Activated CD4-positive, alpha-beta T cell treated with anti-CD3 and anti-CD28 coated beads, Interleukin-2, amount 10 ng/mL, durations not matched to agents 24 days and 14 days (primary cell): ENCODE measurements around the gene ANK3. TPM values are rescaled to one million over a fixed set of nuclear protein-coding genes. Genes with fewer than 3 reads are reported as not detected.

Experiments
- DNase-seq: peaks from one replicate; pipeline ENCODE4 v3.0.0; 2022
- H3K27ac Mint-ChIP-seq: one replicate; pipeline ENCODE4 v1.8.0; 2022; ENCODE audit warnings: mild to moderate bottlenecking, mixed read lengths
- H3K27me3 Mint-ChIP-seq: one replicate; pipeline ENCODE4 v1.8.0; 2022; ENCODE audit warnings: mixed read lengths
- H3K36me3 Mint-ChIP-seq: one replicate; pipeline ENCODE4 v1.8.0; 2022; ENCODE audit warnings: low read depth, mild to moderate bottlenecking, mixed read lengths
- H3K4me1 Mint-ChIP-seq: one replicate; pipeline ENCODE4 v1.8.0; 2021; ENCODE audit warnings: mixed read lengths
- H3K4me3 Mint-ChIP-seq: one replicate; pipeline ENCODE4 v1.8.0; 2022; ENCODE audit warnings: mild to moderate bottlenecking, moderate library complexity, mixed read lengths
- H3K9me3 Mint-ChIP-seq: one replicate; pipeline ENCODE4 v1.8.0; 2021; ENCODE audit warnings: mixed read lengths
- intact Hi-C: fragments of 100-400 bp; cut with micrococcal nuclease; formaldehyde crosslinking; loops from one replicate; pipeline ENCODE4 v1.15.1; 2023
- total RNA-seq: library from RNA; stranded (reverse); gene quantifications from 2 replicates; pipeline ENCODE4 v1.2.3, GENCODE V29; 2022

The ANK3 gene
- total RNA-seq, 1 donor from 2014 or later: 23.5 TPM

- intact Hi-C loops: no loop called here
- no peak overlapping the region for H3K4me3 Mint-ChIP-seq
- H3K9me3 Mint-ChIP-seq: no peaks in the 10 kb centered on the region
- no peaks in the 10 kb centered on the region for H3K36me3 Mint-ChIP-seq
- no peaks in the 10 kb centered on the region for H3K27me3 Mint-ChIP-seq
- no peak for DNase-seq
- H3K4me1 Mint-ChIP-seq: peaks cover 3% of the 10 kb centered on the region
- H3K27ac Mint-ChIP-seq: no peak overlapping the region
Observed at GRCh38 chr10:60377955-60378354, 11.7 kb downstream of the ANK3 start.

- H3K27me3 Mint-ChIP-seq: no peaks in the 10 kb centered on the region
- H3K4me1 Mint-ChIP-seq: peaks cover 3% of the 10 kb centered on the region
- no peaks in the 10 kb centered on the region for H3K36me3 Mint-ChIP-seq
- DNase-seq: no peak
- H3K27ac Mint-ChIP-seq: no peak overlapping the region
- no peaks in the 10 kb centered on the region for H3K9me3 Mint-ChIP-seq
- H3K4me3 Mint-ChIP-seq: no peak overlapping the region
- intact Hi-C loops: no loop called here
Observed at GRCh38 chr10:60377042-60377352, 12.7 kb downstream of the ANK3 start.

- H3K27me3 Mint-ChIP-seq: no peaks in the 10 kb centered on the region
- H3K4me1 Mint-ChIP-seq: peaks cover 3% of the 10 kb centered on the region
- no peaks in the 10 kb centered on the region for H3K36me3 Mint-ChIP-seq
- intact Hi-C loops: no loop called here
- no peak overlapping the region for H3K4me3 Mint-ChIP-seq
- DNase-seq: no peak
- H3K9me3 Mint-ChIP-seq: no peaks in the 10 kb centered on the region
- H3K27ac Mint-ChIP-seq: no peak overlapping the region
Observed at GRCh38 chr10:60376221-60377041, 13.2 kb downstream of the ANK3 start.

GRCh38 chr10:60375293-60376004 is 14.2 kb downstream of the ANK3 start:
- Mint-ChIP-seq H3K9me3 (no peaks in the 10 kb centered on the region), H3K36me3 (no peaks in the 10 kb centered on the region), H3K4me3 (no peak overlapping the region), H3K27me3 (no peaks in the 10 kb centered on the region), H3K27ac (no peak overlapping the region), H3K4me1 (peaks cover 3% of the 10 kb centered on the region)
- no peak for DNase-seq
- intact Hi-C loops: no loop called here

GRCh38 chr10:60374836-60375235 is 14.8 kb downstream of the ANK3 start:
- no peaks in the 10 kb centered on the region for H3K9me3 Mint-ChIP-seq
- intact Hi-C loops: no loop called here
- H3K27ac Mint-ChIP-seq: no peak overlapping the region
- H3K36me3 Mint-ChIP-seq: no peaks in the 10 kb centered on the region
- H3K4me3 Mint-ChIP-seq: no peak overlapping the region
- DNase-seq: no peak
- no peaks in the 10 kb centered on the region for H3K27me3 Mint-ChIP-seq
- H3K4me1 Mint-ChIP-seq: peaks cover 3% of the 10 kb centered on the region

GRCh38 chr10:60372436-60372835 is 17.2 kb downstream of the ANK3 start:
- H3K36me3 Mint-ChIP-seq: no peaks in the 10 kb centered on the region
- intact Hi-C loops: no loop called here
- DNase-seq: no peak
- H3K4me3 Mint-ChIP-seq: no peak overlapping the region
- H3K27me3 Mint-ChIP-seq: no peaks in the 10 kb centered on the region
- no peak overlapping the region for H3K27ac Mint-ChIP-seq
- H3K9me3 Mint-ChIP-seq: no peaks in the 10 kb centered on the region
- H3K4me1 Mint-ChIP-seq: no peaks in the 10 kb centered on the region

- DNase-seq: no peak
- no peak overlapping the region for H3K27ac Mint-ChIP-seq
- H3K27me3 Mint-ChIP-seq: no peaks in the 10 kb centered on the region
- H3K4me1 Mint-ChIP-seq: no peaks in the 10 kb centered on the region
- intact Hi-C loops: no loop called here
- H3K9me3 Mint-ChIP-seq: no peaks in the 10 kb centered on the region
- no peaks in the 10 kb centered on the region for H3K36me3 Mint-ChIP-seq
- H3K4me3 Mint-ChIP-seq: no peak overlapping the region
Observed at GRCh38 chr10:60369547-60369930, 20.1 kb downstream of the ANK3 start.

- no peak for DNase-seq
- Mint-ChIP-seq H3K9me3 (no peaks in the 10 kb centered on the region), H3K27me3 (no peaks in the 10 kb centered on the region), H3K27ac (no peak overlapping the region), H3K36me3 (no peaks in the 10 kb centered on the region), H3K4me3 (no peak overlapping the region), H3K4me1 (no peaks in the 10 kb centered on the region)
- intact Hi-C loops: no loop called here
Observed at GRCh38 chr10:60368875-60369546, 20.7 kb downstream of the ANK3 start.

- Mint-ChIP-seq H3K36me3 (no peaks in the 10 kb centered on the region), H3K4me3 (no peak overlapping the region), H3K4me1 (no peaks in the 10 kb centered on the region), H3K27me3 (no peaks in the 10 kb centered on the region), H3K27ac (no peak overlapping the region), H3K9me3 (no peaks in the 10 kb centered on the region)
- intact Hi-C loops: no loop called here
- no peak for DNase-seq
Observed at GRCh38 chr10:60367901-60368300, 21.8 kb downstream of the ANK3 start.

- no peak overlapping the region for H3K27ac Mint-ChIP-seq
- DNase-seq: no peak
- H3K4me3 Mint-ChIP-seq: no peak overlapping the region
- no peaks in the 10 kb centered on the region for H3K4me1 Mint-ChIP-seq
- H3K36me3 Mint-ChIP-seq: no peaks in the 10 kb centered on the region
- intact Hi-C loops: no loop called here
- no peaks in the 10 kb centered on the region for H3K27me3 Mint-ChIP-seq
- H3K9me3 Mint-ChIP-seq: no peaks in the 10 kb centered on the region
Observed at GRCh38 chr10:60367431-60367830, 22.2 kb downstream of the ANK3 start.

- no peaks in the 10 kb centered on the region for H3K36me3 Mint-ChIP-seq
- no peak overlapping the region for H3K27ac Mint-ChIP-seq
- no peak for DNase-seq
- H3K4me3 Mint-ChIP-seq: no peak overlapping the region
- intact Hi-C loops: no loop called here
- no peaks in the 10 kb centered on the region for H3K9me3 Mint-ChIP-seq
- no peaks in the 10 kb centered on the region for H3K27me3 Mint-ChIP-seq
- H3K4me1 Mint-ChIP-seq: no peaks in the 10 kb centered on the region
Observed at GRCh38 chr10:60367024-60367423, 22.7 kb downstream of the ANK3 start.

- no peak for DNase-seq
- Mint-ChIP-seq H3K27me3 (no peaks in the 10 kb centered on the region), H3K4me1 (no peaks in the 10 kb centered on the region), H3K36me3 (no peaks in the 10 kb centered on the region), H3K4me3 (no peak overlapping the region), H3K9me3 (no peaks in the 10 kb centered on the region), H3K27ac (no peak overlapping the region)
- intact Hi-C loops: no loop called here
Observed at GRCh38 chr10:60363187-60363586, 26.5 kb downstream of the ANK3 start.

- intact Hi-C loops: no loop called here
- no peaks in the 10 kb centered on the region for H3K36me3 Mint-ChIP-seq
- no peak for DNase-seq
- H3K4me1 Mint-ChIP-seq: no peaks in the 10 kb centered on the region
- H3K9me3 Mint-ChIP-seq: no peaks in the 10 kb centered on the region
- no peak overlapping the region for H3K4me3 Mint-ChIP-seq
- no peak overlapping the region for H3K27ac Mint-ChIP-seq
- H3K27me3 Mint-ChIP-seq: no peaks in the 10 kb centered on the region
Observed at GRCh38 chr10:60362461-60362860, 27.2 kb downstream of the ANK3 start.

GRCh38 chr10:60359066-60359465 is 30.6 kb downstream of the ANK3 start:
- Mint-ChIP-seq H3K4me3 (no peak overlapping the region), H3K27me3 (no peaks in the 10 kb centered on the region), H3K4me1 (no peaks in the 10 kb centered on the region), H3K9me3 (no peaks in the 10 kb centered on the region), H3K36me3 (no peaks in the 10 kb centered on the region), H3K27ac (no peak overlapping the region)
- DNase-seq: no peak
- intact Hi-C loops: no loop called here
